ENCODE measurements around the gene LPO.
A peak's percentile ranks its signal among the peaks of the same experiment; 100 is the strongest.

The LPO gene

GRCh38 chr17:58215685-58216084, 22.7 kb upstream of the LPO start:
- no peak overlapping the region for H3K4me3 Mint-ChIP-seq
- peaks cover 28% of the 10 kb centered on the region for H3K4me1 Mint-ChIP-seq (ENCODE audit: low read depth)
- peaks cover 10% of the 10 kb centered on the region for H3K36me3 Mint-ChIP-seq
- H3K27ac Mint-ChIP-seq: no peak overlapping the region
- H3K27me3 Mint-ChIP-seq: no peaks in the 10 kb centered on the region
- no peaks in the 10 kb centered on the region for H3K9me3 Mint-ChIP-seq (ENCODE audit: low read depth)

DNA sequence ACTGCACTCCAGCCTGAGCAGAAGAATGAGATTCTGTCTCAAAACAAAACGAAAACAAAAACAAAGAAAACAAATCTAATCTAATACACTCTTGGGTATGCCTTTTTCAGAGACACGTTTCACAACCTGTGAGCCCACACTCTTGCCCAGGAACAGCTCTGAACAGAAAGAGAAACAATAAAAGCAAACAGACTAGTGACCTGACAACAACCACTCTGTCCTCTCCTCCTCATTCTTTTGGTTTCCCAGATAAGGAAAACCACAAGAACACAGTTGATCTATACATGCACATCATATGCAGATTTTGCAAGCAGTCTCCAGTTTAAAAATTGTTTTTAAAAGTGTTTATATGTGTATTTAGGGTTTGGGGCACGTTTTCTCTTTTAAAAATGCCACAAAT, 20.6 kb upstream of the LPO start:
- Mint-ChIP-seq H3K4me3 (peak overlapping the region; percentile 72), H3K36me3 (peaks cover 6% of the 10 kb centered on the region), H3K4me1 (ENCODE audit: low read depth) (peaks cover 30% of the 10 kb centered on the region), H3K27me3 (no peaks in the 10 kb centered on the region), H3K27ac (peak overlapping the region; percentile 22), H3K9me3 (ENCODE audit: low read depth) (no peaks in the 10 kb centered on the region)

DNA sequence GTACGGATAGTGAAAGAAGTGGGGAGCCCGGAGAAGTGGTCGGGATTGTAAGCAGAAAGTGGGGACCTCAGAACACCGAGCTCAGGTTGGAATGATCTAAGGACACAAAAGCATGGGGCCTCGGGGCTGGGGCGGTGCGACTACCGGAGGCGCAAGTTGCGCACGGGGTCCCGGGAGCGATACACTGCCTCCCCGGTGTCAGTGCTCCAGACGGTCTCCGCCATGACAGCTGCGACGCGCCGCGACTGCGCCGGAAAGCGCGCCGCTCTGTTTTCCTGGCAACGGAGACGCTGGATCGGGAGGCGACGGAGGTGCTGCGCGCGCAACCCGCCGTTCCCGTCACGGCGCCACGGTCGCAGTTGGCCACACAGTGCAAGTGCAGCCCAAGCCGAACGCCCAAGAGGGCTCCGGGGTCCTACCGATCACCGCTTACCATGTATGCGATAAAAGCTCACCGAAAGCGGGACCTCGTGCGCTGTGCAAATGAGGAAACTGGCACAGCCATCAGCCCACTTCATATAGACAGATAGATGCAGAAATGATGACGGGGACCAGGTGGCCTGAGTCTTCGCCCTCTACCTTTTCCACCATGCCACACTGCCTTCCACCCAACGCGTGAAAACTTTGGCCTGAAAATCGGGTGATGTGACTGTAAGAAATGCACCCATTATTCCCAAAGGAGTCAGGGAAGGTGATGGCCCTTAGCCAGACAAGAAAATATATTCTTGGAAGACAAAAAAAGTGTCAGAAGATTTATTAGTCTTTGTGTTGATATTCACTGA, 19.2 kb upstream of the LPO start, which contains the start of gene MKS1:
TSS of gene MKS1 (minus strand) at position 249 of the 782 bp plus-strand sequence. CDS start at position 224, 25 bp downstream.
- H3K9me3 Mint-ChIP-seq (ENCODE audit: low read depth): no peaks in the 10 kb centered on the region
- H3K4me3 Mint-ChIP-seq: peak within 1 kb of the TSS; percentile 98

GRCh38 chr17:58219789-58220183, 18.6 kb upstream of the LPO start:
- peak overlapping the region; percentile 98 for H3K4me3 Mint-ChIP-seq
- H3K27me3 Mint-ChIP-seq: no peaks in the 10 kb centered on the region
- no peaks in the 10 kb centered on the region for H3K9me3 Mint-ChIP-seq (ENCODE audit: low read depth)
- H3K4me1 Mint-ChIP-seq (ENCODE audit: low read depth): peaks cover 37% of the 10 kb centered on the region
- H3K27ac Mint-ChIP-seq: peak overlapping the region; percentile 98
- H3K36me3 Mint-ChIP-seq: peaks cover 6% of the 10 kb centered on the region

More for the DNA sequence above, 19.2 kb upstream of the LPO start, which contains the start of gene MKS1:
- peaks cover 32% of the 10 kb centered on the region for H3K4me1 Mint-ChIP-seq (ENCODE audit: low read depth)
- H3K27me3 Mint-ChIP-seq: no peaks in the 10 kb centered on the region
- H3K36me3 Mint-ChIP-seq: peaks cover 6% of the 10 kb centered on the region
- H3K27ac Mint-ChIP-seq: peak within 1 kb of the TSS; percentile 98

DNA sequence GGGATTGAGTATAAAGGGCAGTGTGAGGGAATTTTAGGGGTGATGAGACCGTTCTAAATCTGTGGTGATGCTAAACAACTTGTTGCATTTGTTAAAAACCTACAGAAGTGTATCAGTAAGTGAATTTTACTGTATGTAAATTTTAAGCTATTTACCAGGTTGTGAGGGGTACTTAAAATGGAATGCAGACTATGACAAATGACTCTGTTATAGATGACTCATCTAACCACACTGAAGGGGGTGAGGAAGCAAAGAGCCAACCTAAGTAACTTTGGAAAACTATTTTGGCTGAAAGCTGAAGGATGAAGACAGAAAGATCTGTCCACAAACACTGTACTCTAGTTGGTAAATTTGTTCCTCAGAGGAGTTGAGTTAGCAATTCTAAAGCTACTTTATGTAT, 14.1 kb upstream of the LPO start:
- no peak overlapping the region for H3K27ac Mint-ChIP-seq

DNA sequence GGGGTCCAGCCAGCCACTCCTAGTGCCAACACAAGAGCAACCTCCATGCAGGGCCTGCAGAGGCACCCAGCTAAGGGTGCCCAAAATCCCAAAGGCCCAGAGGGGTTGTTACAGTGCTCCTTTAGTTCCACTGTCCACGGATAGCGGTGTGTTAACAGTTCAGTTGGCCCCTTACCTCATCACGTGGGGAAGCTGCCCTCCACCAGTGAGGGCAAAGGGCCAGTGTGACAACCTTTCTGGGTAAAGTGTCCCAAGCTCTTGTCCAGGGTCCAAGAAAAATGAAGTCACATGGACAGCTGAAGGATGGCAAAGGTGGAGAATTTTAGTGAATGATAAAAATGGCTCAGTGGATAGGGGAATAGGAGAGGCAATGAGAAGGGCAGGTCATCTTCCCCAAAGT, 10.7 kb upstream of the LPO start:
- H3K27me3 Mint-ChIP-seq: peaks cover 13% of the 10 kb centered on the region
- H3K4me1 Mint-ChIP-seq (ENCODE audit: low read depth): peaks cover 7% of the 10 kb centered on the region

More for the DNA sequence above, 14.1 kb upstream of the LPO start:
- H3K27me3 Mint-ChIP-seq: peaks cover 9% of the 10 kb centered on the region
- no peaks in the 10 kb centered on the region for H3K9me3 Mint-ChIP-seq (ENCODE audit: low read depth)
- peaks cover 2% of the 10 kb centered on the region for H3K36me3 Mint-ChIP-seq
- peaks cover 17% of the 10 kb centered on the region for H3K4me1 Mint-ChIP-seq (ENCODE audit: low read depth)
- no peak overlapping the region for H3K4me3 Mint-ChIP-seq

GRCh38 chr17:58228679-58229078, 9.7 kb upstream of the LPO start:
- no peaks in the 10 kb centered on the region for H3K9me3 Mint-ChIP-seq (ENCODE audit: low read depth)
- H3K36me3 Mint-ChIP-seq: no peaks in the 10 kb centered on the region
- H3K4me1 Mint-ChIP-seq (ENCODE audit: low read depth): peaks cover 7% of the 10 kb centered on the region
- no peak overlapping the region for H3K4me3 Mint-ChIP-seq
- no peak overlapping the region for H3K27ac Mint-ChIP-seq
- H3K27me3 Mint-ChIP-seq: peaks cover 13% of the 10 kb centered on the region

More for the DNA sequence above, 10.7 kb upstream of the LPO start:
- no peak overlapping the region for H3K4me3 Mint-ChIP-seq
- no peak overlapping the region for H3K27ac Mint-ChIP-seq
- H3K9me3 Mint-ChIP-seq (ENCODE audit: low read depth): no peaks in the 10 kb centered on the region
- no peaks in the 10 kb centered on the region for H3K36me3 Mint-ChIP-seq

- H3K4me1 Mint-ChIP-seq (ENCODE audit: low read depth): peaks cover 3% of the 10 kb centered on the region
- no peak overlapping the region for H3K4me3 Mint-ChIP-seq
- no peaks in the 10 kb centered on the region for H3K9me3 Mint-ChIP-seq (ENCODE audit: low read depth)
- H3K27ac Mint-ChIP-seq: no peak overlapping the region
- H3K36me3 Mint-ChIP-seq: no peaks in the 10 kb centered on the region
- peaks cover 13% of the 10 kb centered on the region for H3K27me3 Mint-ChIP-seq
Measured at GRCh38 chr17:58229384-58229783, 9.0 kb upstream of the LPO start.

- peaks cover 14% of the 10 kb centered on the region for H3K27me3 Mint-ChIP-seq
Measured at GRCh38 chr17:58229881-58230280, 8.5 kb upstream of the LPO start.

GRCh38 chr17:58231641-58232040, 6.7 kb upstream of the LPO start:
- Mint-ChIP-seq H3K4me3 (no peak overlapping the region), H3K36me3 (no peaks in the 10 kb centered on the region), H3K27me3 (peaks cover 13% of the 10 kb centered on the region), H3K4me1 (ENCODE audit: low read depth) (no peaks in the 10 kb centered on the region), H3K27ac (no peak overlapping the region), H3K9me3 (ENCODE audit: low read depth) (no peaks in the 10 kb centered on the region)

More at GRCh38 chr17:58229881-58230280, 8.5 kb upstream of the LPO start:
- Mint-ChIP-seq H3K36me3 (no peaks in the 10 kb centered on the region), H3K27ac (no peak overlapping the region), H3K4me1 (ENCODE audit: low read depth) (no peaks in the 10 kb centered on the region), H3K4me3 (no peak overlapping the region), H3K9me3 (ENCODE audit: low read depth) (no peaks in the 10 kb centered on the region)

GRCh38 chr17:58232707-58233156, 5.7 kb upstream of the LPO start:
- H3K9me3 Mint-ChIP-seq (ENCODE audit: low read depth): no peaks in the 10 kb centered on the region
- H3K27me3 Mint-ChIP-seq: peaks cover 12% of the 10 kb centered on the region
- H3K36me3 Mint-ChIP-seq: no peaks in the 10 kb centered on the region
- no peaks in the 10 kb centered on the region for H3K4me1 Mint-ChIP-seq (ENCODE audit: low read depth)
- H3K4me3 Mint-ChIP-seq: no peak overlapping the region
- no peak overlapping the region for H3K27ac Mint-ChIP-seq

- no peak overlapping the region for H3K27ac Mint-ChIP-seq
- H3K27me3 Mint-ChIP-seq: peaks cover 8% of the 10 kb centered on the region
Measured at GRCh38 chr17:58233543-58233942, 4.8 kb upstream of the LPO start.

GRCh38 chr17:58234512-58234911, 3.9 kb upstream of the LPO start:
- no peaks in the 10 kb centered on the region for H3K9me3 Mint-ChIP-seq (ENCODE audit: low read depth)
- H3K4me3 Mint-ChIP-seq: no peak overlapping the region
- no peaks in the 10 kb centered on the region for H3K4me1 Mint-ChIP-seq (ENCODE audit: low read depth)
- no peaks in the 10 kb centered on the region for H3K36me3 Mint-ChIP-seq
- peaks cover 8% of the 10 kb centered on the region for H3K27me3 Mint-ChIP-seq
- H3K27ac Mint-ChIP-seq: no peak overlapping the region

More at GRCh38 chr17:58233543-58233942, 4.8 kb upstream of the LPO start:
- Mint-ChIP-seq H3K9me3 (ENCODE audit: low read depth) (no peaks in the 10 kb centered on the region), H3K4me1 (ENCODE audit: low read depth) (no peaks in the 10 kb centered on the region), H3K36me3 (no peaks in the 10 kb centered on the region), H3K4me3 (no peak overlapping the region)

DNA sequence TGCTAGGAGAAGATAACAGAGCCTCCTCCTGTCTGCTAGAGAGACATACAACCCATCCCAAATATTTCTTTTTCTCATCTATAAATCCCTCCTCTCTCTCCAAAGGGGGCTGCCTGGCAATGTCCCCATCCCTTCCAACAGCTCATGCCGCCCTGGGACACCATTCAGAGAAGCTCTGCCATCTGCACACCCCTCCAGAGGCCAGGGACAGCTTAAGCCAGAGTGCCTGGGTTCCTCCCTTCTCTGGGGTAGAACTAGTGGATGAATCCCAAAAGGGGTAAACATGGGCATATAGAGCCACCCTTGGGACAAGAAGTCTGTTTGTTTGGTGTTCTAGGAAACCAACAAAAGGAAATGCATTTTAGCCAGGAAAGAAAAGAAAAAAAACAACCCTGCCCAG, 2.6 kb upstream of the LPO start:
- Mint-ChIP-seq H3K36me3 (no peaks in the 10 kb centered on the region), H3K27me3 (peaks cover 11% of the 10 kb centered on the region), H3K4me1 (ENCODE audit: low read depth) (no peaks in the 10 kb centered on the region)

GRCh38 chr17:58236394-58236793, 2.0 kb upstream of the LPO start:
- Mint-ChIP-seq H3K36me3 (no peaks in the 10 kb centered on the region), H3K4me1 (ENCODE audit: low read depth) (no peaks in the 10 kb centered on the region), H3K27ac (no peak overlapping the region), H3K27me3 (peaks cover 11% of the 10 kb centered on the region), H3K4me3 (no peak overlapping the region), H3K9me3 (ENCODE audit: low read depth) (no peaks in the 10 kb centered on the region)

More for the DNA sequence above, 2.6 kb upstream of the LPO start:
- Mint-ChIP-seq H3K4me3 (no peak overlapping the region), H3K9me3 (ENCODE audit: low read depth) (no peaks in the 10 kb centered on the region), H3K27ac (no peak overlapping the region)

DNA sequence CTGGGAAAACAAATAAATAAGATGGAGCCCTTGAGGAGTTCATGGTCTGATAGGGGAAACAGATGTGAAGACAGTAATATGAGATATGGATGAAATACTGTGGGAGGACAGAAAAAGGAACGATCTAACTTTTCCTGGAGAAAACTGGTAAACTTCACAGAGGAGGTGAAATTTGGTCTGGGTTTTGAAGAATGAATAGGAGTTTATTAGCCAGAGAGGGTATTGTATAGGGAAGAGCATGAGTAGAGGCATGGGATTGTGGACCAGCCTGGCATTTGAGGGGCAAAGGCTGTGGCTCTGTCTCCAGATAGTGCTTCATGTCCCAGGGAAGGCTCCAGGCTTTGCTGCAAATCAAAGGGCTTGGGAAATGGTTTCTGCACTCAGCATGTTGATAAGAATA, 1.6 kb downstream of the LPO start:
- Mint-ChIP-seq H3K4me1 (ENCODE audit: low read depth) (no peaks in the 10 kb centered on the region), H3K36me3 (no peaks in the 10 kb centered on the region), H3K4me3 (no peak overlapping the region), H3K27ac (no peak overlapping the region), H3K27me3 (peaks cover 14% of the 10 kb centered on the region), H3K9me3 (ENCODE audit: low read depth) (no peaks in the 10 kb centered on the region)

All from activated naive CD8-positive, alpha-beta T cell (primary cell).